ENCODE measurements around the gene RELA.

The RELA gene

GRCh38 chr11:65629579-65629978, 33.1 kb downstream of the RELA start:
- no peak for DNase-seq

GRCh38 chr11:65627202-65627601, 35.5 kb downstream of the RELA start:
- DNase-seq, result no peak

DNA sequence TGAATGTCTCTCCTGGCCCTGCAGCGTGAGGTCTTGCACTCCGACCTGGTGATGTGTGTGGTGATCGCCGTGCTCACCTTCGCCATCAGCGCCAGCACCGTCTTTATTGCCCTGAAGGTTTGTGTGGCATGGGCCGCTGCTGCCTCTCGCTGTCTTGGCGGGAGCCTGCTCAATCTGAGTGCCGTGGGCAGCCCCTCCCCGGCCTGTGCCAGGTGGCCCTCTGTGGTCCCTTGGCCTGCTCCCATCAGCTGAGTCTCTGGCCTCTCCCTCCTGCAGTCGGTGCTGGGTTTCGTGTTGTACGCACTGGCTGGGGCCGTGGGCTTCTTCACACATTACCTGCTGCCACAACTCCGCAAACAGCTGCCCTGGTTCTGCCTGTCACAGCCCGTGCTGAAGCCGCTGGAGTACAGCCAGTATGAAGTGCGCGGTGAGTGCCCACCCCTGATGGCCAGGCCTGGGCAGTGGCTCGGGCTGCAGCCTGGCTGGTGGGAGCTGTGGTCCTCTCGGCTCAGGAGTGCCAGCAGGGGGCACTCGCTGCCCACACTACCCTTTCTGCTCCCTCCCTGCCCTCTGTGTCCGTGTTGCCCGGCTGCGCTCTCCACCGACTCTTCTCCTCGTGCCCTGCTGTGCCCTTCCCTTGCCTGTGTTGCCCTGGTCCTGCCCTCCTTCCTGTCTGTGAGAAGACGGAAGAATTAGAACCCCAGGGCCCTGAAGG, 36.9 kb downstream of the RELA start:
- peak; percentile 69 to 88 (median 80) for DNase-seq

DNA sequence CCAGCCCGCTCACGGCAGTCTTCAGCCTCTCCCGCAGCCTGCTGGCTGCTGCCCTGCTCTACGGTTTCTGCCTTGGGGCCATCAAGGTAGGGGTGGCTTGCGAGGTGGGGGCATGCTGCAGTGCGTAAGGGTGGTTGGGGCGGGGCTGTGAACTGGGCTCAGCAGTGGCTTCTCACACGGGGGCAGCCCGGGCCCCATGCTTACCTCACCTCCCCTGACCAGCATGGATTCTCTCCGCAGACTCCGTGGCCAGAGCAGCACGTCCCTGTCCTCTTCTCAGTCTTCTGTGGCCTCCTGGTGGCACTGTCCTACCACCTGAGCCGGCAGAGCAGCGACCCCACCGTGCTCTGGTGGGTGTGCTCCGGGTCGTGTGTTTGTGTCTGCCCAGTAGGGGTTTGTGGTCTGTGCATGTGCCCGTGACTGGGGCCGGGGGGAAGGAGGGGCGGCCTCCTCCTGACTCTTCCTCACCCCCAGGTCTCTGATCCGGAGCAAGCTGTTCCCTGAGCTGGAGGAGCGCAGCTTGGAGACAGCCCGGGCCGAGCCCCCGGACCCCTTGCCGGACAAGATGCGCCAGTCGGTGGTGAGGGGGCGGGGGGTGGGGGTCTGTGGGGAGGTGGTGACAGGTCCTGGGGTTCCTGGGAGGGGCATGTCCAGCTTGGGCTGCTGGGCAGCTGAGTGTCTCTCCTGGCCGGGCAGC, 37.6 kb downstream of the RELA start:
- no peak for DNase-seq

GRCh38 chr11:65623852-65624616, 38.7 kb downstream of the RELA start:
- no peak for DNase-seq

DNA sequence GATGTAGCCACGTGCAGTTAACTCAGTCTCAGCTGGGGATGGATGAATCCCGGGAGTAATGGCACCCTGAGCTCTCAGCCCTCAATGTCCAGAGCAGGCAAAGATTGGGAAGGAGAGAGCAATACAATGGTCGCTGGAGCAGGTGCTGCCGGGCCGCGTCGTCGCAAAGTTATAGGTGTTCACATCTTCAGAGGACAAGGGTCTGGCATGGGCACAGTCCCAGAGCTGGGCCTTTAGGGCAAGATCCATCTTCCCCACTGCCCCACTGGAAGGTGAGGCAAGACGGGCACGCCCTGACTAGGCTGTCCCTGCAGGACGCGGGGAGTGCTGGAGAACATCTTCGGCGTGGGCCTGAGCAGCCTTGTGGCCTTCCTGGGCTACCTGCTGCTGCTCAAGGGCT, 39.5 kb downstream of the RELA start:
- DNase-seq, result no peak

- DNase-seq, result no peak
These were observed 40.7 kb downstream of the RELA start for GRCh38 chr11:65622011-65622410.

DNA sequence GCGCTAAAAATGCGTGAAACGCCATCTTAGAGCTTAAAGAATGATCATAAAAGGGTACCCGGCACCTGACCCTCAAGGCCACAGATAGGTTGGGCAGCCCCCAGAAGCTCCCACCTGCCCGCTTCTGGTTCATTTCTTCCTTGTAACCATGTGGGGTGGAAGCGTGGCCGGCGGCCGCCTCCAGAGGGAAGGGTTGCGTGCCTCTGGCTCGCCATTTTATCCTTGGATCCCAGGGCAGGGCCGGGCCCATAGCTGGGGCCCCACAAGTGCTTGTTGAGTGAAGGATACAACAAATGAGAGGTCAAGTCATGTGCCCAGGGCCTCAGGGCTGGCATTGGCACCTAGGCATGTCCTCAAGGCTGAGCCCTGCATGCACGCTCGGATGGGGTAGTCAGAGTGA, 41.3 kb downstream of the RELA start:
- DNase-seq, result no peak

DNA sequence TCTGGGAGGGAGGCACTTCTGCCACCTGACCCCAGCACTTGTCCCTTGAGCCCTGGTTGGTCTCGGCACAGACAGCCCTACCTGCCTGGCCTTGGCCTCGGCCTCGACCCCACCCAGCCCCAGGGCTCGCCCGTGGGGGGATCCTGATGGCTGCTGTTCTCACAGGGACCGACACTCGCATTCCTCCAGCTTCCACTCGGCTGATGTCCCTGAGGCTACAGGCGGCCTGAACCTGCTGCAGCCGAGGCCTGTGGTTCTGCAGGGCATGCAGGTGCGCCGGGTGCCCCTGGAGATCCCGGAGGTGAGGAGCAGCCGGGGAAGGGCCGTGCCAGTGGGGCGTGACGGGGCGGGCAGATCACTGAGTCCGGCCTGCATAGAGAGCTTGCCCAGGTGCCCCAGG, 42.0 kb downstream of the RELA start:
- DNase-seq, result no peak

GRCh38 chr11:65619281-65619928, 43.3 kb downstream of the RELA start:
- no peak for DNase-seq

DNA sequence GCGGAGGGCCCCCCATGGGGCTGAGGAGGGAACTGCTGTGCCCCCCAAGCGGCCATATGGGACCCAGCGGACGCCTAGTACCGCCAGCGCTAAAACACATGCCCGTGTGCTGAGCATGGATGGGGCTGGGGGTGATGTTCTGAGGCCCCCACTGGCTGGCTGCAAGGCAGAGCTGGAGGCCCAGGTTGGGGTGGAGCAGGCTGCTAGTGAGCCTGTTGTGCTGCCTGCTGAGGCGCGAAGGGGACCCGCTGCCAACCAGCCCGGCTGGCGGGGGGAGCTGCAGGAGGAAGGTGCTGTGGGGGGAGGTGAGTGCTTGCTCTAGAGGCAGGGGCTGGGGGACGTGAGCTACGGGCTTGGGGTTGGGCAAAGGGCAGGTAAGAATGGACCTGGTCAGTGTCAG, 44.0 kb downstream of the RELA start:
- no peak for DNase-seq

GRCh38 chr11:65617990-65618751, 44.5 kb downstream of the RELA start:
- no peak for DNase-seq

DNA sequence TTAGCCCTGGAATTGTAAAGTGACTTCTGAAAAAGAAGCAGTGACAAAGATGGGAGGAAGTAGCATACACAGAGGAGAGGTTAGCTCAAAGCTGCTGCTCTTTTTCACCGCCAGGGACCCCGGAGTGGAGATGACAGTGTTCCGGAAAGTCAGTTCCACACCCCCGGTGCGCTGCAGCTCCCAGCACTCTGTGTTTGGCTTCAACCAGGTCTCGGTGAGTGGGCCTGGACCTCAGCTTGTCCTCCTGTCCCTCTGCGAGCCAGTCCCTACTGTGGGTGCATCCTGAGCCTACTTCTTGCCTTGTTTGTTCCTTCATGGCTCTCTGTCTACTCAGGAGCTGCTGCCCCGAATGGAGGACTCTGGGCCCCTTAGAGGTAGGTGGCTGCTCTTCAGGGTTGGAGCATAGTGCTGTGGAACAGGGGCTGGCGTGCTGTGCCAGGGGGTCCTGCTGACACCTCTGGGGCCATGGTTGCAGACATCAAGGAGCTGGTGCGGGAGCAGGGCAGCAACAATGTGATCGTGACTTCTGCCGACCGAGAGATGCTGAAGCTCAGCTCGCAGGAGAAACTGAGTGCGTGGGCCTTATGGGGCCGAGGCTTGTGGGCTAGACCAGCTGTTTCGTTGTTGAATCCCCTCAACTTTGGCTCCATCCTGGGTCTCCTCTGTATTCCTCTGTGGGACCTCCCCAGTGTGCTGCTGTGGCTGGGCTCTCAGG, 45.4 kb downstream of the RELA start:
- no peak for DNase-seq

- no peak for DNase-seq
These were observed 46.1 kb downstream of the RELA start for GRCh38 chr11:65616575-65617001.

DNA sequence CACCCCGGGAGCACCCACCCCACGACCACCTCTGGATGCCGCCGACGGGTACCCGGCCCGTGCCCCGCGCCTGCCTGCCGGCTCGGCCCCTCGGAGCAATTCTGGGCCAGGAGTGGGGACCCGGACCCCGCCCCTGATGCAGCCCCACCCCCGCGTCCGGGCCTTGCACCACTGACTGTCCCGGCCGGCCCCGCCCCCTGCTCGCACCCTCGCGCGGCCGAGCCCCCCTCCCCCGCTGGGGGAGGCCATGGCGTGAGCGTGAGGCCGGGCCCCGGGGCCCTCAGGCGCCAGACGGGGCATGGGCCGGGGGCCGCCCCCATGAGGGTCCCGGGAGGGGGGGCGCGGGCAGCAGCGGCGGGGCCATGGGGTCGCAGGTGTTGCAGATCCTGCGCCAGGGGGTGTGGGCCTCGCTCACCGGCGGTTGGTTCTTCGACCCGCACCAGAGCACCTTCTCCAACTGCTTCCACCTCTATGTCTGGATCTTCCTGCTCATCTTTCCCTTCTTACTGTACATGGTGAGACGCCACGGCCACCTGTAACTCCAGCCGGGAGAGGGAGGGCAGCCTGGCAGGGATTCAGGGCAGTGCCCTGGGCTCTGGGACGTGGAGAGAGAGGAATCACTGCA, 46.7 kb downstream of the RELA start:
- peak; percentile 27 to 58 (median 33) for DNase-seq

- peak; percentile 100 for DNase-seq
These were observed 47.3 kb downstream of the RELA start, which contains the start of gene PCNX3 for GRCh38 chr11:65615229-65615949. Gene PCNX3, plus strand, starts transcription at chr11:65615776. Its CDS starts 536 bp downstream, at chr11:65616312.

DNA sequence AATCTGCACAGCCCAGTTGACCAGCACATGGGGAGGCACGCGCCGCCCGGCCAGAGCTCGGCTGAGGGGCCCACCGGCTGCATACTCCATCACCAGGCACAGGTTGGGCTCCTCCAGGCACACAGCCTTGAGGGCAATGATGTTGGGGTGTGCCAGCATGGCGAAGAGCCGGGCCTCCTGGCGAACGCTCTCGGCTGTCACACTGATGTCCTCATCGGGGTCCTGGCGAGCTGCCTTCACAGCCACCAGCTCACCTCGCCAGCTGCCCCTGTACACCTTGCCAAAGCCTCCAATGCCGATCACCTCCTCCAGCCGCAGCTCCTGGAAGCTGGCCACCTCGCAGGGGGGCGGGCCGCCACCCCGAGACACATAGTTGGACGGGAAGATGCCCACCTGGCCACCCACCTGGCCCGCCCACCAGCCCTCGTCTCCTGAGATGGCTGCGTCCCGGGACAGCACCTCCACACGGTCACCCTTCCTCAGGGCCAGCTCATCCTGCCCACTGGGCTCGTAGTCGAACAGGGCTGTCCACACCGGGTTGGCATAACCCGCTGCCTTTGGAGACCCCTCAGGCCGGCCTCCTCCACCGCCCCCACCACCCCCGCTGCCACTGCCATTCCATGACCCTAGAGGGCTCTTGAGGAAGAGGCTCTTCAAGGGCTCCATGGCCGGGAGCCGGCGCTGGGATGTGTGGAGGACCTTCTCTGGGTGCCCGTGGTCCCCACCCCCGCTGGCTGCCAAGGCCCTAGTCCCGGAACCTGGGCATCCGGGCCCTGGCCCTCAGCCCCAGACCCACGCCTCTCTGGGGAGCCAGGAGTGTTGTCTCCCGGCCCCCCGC, 49.4 kb downstream of the RELA start:
- DNase-seq, result peak in 2 of 3 donors; percentile 24 to 36

DNA sequence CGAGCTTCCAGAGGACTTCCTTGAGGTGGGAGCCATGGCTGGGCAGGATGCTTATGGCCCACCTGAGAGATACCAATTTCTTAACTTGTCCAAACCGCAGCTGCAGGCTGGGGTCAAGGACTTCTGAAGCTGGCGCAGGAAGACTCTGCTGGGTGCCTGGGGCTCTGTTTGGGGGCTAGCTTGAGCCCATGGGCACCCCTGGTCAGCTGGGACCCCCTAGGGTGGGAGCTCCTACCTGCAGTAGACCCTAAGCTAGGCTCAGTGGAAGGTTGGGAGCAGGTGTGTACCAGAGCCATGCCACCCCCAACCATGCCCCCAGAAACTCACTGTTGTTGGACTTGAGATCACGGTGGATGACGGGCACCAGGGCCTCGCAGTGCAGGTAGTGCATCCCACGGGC, 50.0 kb downstream of the RELA start:
- no peak for DNase-seq
